ENCODE data around the gene VAV2.

VAV2 gene

GRCh38 chr9:133952598-133953550 is 39.2 kb downstream of the VAV2 start:
- Histone ChIP-seq H3K36me3 (ENCODE audit: insufficient read depth, low read length) (no peaks in the 10 kb centered on the region), H3K27ac (ENCODE audit: low read depth, low read length) (no peak overlapping the region), H3K9ac (ENCODE audit: low read depth, low read length) (no peak overlapping the region), H3K9me3 (ENCODE audit: insufficient read depth, low read depth, low read length) (no peaks in the 10 kb centered on the region), H3K4me3 (ENCODE audit: low read length) (no peak overlapping the region), H3K4me1 (ENCODE audit: insufficient read depth, low read length) (peaks cover 19% of the 10 kb centered on the region), H3K27me3 (ENCODE audit: insufficient read depth, low read length) (no peaks in the 10 kb centered on the region)
- 93% methylated on average over 18 of the region's 18 CpGs for WGBS

DNA sequence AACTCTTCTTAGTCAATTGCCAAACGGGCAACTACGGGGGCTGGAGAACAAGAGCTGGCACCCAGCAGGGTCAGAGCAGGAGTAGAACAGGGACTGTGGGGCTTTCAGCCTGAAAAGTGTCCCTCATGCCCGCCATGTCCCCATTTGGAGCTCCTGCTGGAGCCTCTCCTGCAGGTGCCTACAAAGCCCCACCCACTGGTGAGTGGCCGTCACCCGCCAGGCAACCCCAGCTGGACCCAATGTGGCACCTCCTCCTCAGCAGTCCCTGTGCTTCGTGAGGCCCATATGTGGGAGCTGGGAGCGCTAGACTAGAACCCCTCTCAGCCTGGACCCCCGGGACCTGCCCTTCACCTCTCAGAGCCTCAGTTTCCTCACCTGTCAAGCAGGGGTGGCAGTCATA is 40.9 kb downstream of the VAV2 start:
- Histone ChIP-seq H3K9me3 (ENCODE audit: insufficient read depth, low read depth, low read length) (no peaks in the 10 kb centered on the region), H3K4me3 (ENCODE audit: low read length) (no peak overlapping the region), H3K4me1 (ENCODE audit: insufficient read depth, low read length) (peaks cover 6% of the 10 kb centered on the region), H3K9ac (ENCODE audit: low read depth, low read length) (no peak overlapping the region), H3K36me3 (ENCODE audit: insufficient read depth, low read length) (0 out of 2 replicates have a peak, but pooled peaks cover 4% of the 10 kb centered on the region), H3K27me3 (ENCODE audit: insufficient read depth, low read length) (no peaks in the 10 kb centered on the region), H3K27ac (ENCODE audit: low read depth, low read length) (no peak overlapping the region)
- WGBS = 92% methylated on average over 8 of the region's 8 CpGs

GRCh38 chr9:133950629-133951111 is 41.5 kb downstream of the VAV2 start:
- Histone ChIP-seq H3K4me1 (ENCODE audit: insufficient read depth, low read length) (no peaks in the 10 kb centered on the region), H3K4me3 (ENCODE audit: low read length) (no peak overlapping the region), H3K9me3 (ENCODE audit: insufficient read depth, low read depth, low read length) (no peaks in the 10 kb centered on the region), H3K27ac (ENCODE audit: low read depth, low read length) (no peak overlapping the region), H3K27me3 (ENCODE audit: insufficient read depth, low read length) (no peaks in the 10 kb centered on the region), H3K9ac (ENCODE audit: low read depth, low read length) (no peak overlapping the region), H3K36me3 (ENCODE audit: insufficient read depth, low read length) (0 out of 2 replicates have a peak, but pooled peaks cover 4% of the 10 kb centered on the region)
- WGBS = 94% methylated on average over 25 of the region's 25 CpGs

- H3K9ac ChIP-seq (ENCODE audit: low read depth, low read length) = no peak overlapping the region
- H3K4me3 ChIP-seq (ENCODE audit: low read length) = no peak overlapping the region
- H3K9me3 ChIP-seq (ENCODE audit: insufficient read depth, low read depth, low read length) = no peaks in the 10 kb centered on the region
- no peaks in the 10 kb centered on the region for H3K4me1 ChIP-seq (ENCODE audit: insufficient read depth, low read length)
- 84% methylated on average over 13 of the region's 13 CpGs for WGBS
- 0 out of 2 replicates have a peak, but pooled peaks cover 4% of the 10 kb centered on the region for H3K36me3 ChIP-seq (ENCODE audit: insufficient read depth, low read length)
- H3K27me3 ChIP-seq (ENCODE audit: insufficient read depth, low read length) = no peaks in the 10 kb centered on the region
- H3K27ac ChIP-seq (ENCODE audit: low read depth, low read length) = no peak overlapping the region
Measured at GRCh38 chr9:133950192-133950591, 41.9 kb downstream of the VAV2 start.

DNA sequence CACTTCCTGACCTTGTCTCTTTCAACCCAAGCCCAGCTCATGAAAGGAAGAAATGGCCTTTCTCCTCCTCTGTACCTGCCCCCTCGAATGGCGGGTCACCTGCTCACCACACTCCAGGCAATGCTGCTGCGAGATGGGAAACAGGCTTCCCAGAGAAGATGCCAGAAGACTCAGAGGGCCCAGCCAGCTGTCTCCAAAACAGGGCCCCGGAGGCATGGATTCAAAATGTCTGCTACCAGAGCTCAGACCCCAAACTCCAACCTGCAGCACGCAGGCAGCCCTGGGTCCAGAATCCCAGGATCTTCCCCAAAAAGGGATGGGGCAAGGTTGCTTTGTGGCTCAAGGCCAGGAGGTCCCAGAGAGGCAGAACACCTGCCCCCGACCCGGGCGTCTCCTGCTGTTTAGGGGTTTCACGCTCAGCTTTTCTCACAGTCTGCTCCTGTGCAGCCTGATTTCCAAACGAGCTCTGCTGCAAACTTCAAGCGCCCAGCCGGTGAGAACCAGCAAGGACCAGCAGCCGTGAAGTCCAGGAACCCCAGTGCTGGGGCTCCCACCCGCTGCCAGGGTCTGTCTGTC is 42.5 kb downstream of the VAV2 start:
- Histone ChIP-seq H3K4me3 (ENCODE audit: low read length) (no peak overlapping the region), H3K27me3 (ENCODE audit: insufficient read depth, low read length) (no peaks in the 10 kb centered on the region), H3K36me3 (ENCODE audit: insufficient read depth, low read length) (0 out of 2 replicates have a peak, but pooled peaks cover 4% of the 10 kb centered on the region), H3K9me3 (ENCODE audit: insufficient read depth, low read depth, low read length) (no peaks in the 10 kb centered on the region), H3K9ac (ENCODE audit: low read depth, low read length) (no peak overlapping the region), H3K27ac (ENCODE audit: low read depth, low read length) (no peak overlapping the region), H3K4me1 (ENCODE audit: insufficient read depth, low read length) (no peaks in the 10 kb centered on the region)
- 92% methylated on average over 14 of the region's 14 CpGs for WGBS

- 91% methylated on average over 31 of the region's 31 CpGs for WGBS
- H3K27me3 ChIP-seq (ENCODE audit: insufficient read depth, low read length) = no peaks in the 10 kb centered on the region
- H3K4me3 ChIP-seq (ENCODE audit: low read length) = no peak overlapping the region
- no peak overlapping the region for H3K9ac ChIP-seq (ENCODE audit: low read depth, low read length)
- no peaks in the 10 kb centered on the region for H3K9me3 ChIP-seq (ENCODE audit: insufficient read depth, low read depth, low read length)
- no peak overlapping the region for H3K27ac ChIP-seq (ENCODE audit: low read depth, low read length)
- H3K36me3 ChIP-seq (ENCODE audit: insufficient read depth, low read length) = 0 out of 2 replicates have a peak, but pooled peaks cover 4% of the 10 kb centered on the region
- H3K4me1 ChIP-seq (ENCODE audit: insufficient read depth, low read length) = no peaks in the 10 kb centered on the region
Measured at GRCh38 chr9:133948561-133949485, 43.3 kb downstream of the VAV2 start.

DNA sequence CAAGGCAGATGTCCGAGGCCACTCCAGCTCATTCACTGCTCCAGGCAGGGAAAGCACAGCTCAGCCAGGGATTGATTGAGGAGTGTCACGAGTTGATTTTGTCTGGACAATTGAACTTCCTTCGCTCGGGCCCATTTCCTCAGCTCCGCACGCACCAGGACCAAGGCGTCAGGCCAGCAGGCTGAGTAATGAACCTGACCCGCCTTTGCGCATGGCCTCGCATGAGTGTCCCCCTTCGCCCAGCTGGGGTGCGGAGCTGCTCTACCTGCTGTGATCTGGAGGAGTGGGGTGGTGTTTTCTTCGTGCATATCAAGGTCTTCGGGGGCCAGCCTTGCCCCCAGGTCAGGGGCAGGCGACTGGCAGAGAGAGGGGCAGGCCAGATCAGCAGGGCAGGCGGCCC is 44.0 kb downstream of the VAV2 start:
- Histone ChIP-seq H3K4me1 (ENCODE audit: insufficient read depth, low read length) (no peaks in the 10 kb centered on the region), H3K4me3 (ENCODE audit: low read length) (no peak overlapping the region), H3K27me3 (ENCODE audit: insufficient read depth, low read length) (no peaks in the 10 kb centered on the region), H3K9ac (ENCODE audit: low read depth, low read length) (no peak overlapping the region), H3K27ac (ENCODE audit: low read depth, low read length) (no peak overlapping the region), H3K36me3 (ENCODE audit: insufficient read depth, low read length) (0 out of 2 replicates have a peak, but pooled peaks cover 4% of the 10 kb centered on the region), H3K9me3 (ENCODE audit: insufficient read depth, low read depth, low read length) (no peaks in the 10 kb centered on the region)
- WGBS = 89% methylated on average over 16 of the region's 16 CpGs

- H3K4me3 ChIP-seq (ENCODE audit: low read length) = no peak overlapping the region
Measured at GRCh38 chr9:133946840-133947486, 45.2 kb downstream of the VAV2 start.

GRCh38 chr9:133945977-133946753 is 46.0 kb downstream of the VAV2 start:
- WGBS = 94% methylated on average over 14 of the region's 14 CpGs
- no peaks in the 10 kb centered on the region for H3K9me3 ChIP-seq (ENCODE audit: insufficient read depth, low read depth, low read length)
- H3K27ac ChIP-seq (ENCODE audit: low read depth, low read length) = no peak overlapping the region
- no peak overlapping the region for H3K9ac ChIP-seq (ENCODE audit: low read depth, low read length)
- no peak overlapping the region for H3K4me3 ChIP-seq (ENCODE audit: low read length)
- 0 out of 2 replicates have a peak, but pooled peaks cover 4% of the 10 kb centered on the region for H3K36me3 ChIP-seq (ENCODE audit: insufficient read depth, low read length)
- H3K4me1 ChIP-seq (ENCODE audit: insufficient read depth, low read length) = no peaks in the 10 kb centered on the region
- no peaks in the 10 kb centered on the region for H3K27me3 ChIP-seq (ENCODE audit: insufficient read depth, low read length)

More at GRCh38 chr9:133946840-133947486, 45.2 kb downstream of the VAV2 start:
- no peaks in the 10 kb centered on the region for H3K9me3 ChIP-seq (ENCODE audit: insufficient read depth, low read depth, low read length)
- H3K27me3 ChIP-seq (ENCODE audit: insufficient read depth, low read length) = no peaks in the 10 kb centered on the region
- no peak overlapping the region for H3K27ac ChIP-seq (ENCODE audit: low read depth, low read length)
- H3K36me3 ChIP-seq (ENCODE audit: insufficient read depth, low read length) = 0 out of 2 replicates have a peak, but pooled peaks cover 4% of the 10 kb centered on the region
- H3K4me1 ChIP-seq (ENCODE audit: insufficient read depth, low read length) = no peaks in the 10 kb centered on the region
- H3K9ac ChIP-seq (ENCODE audit: low read depth, low read length) = no peak overlapping the region
- 90% methylated on average over 18 of the region's 18 CpGs for WGBS

All from HUES64 (cell line).